ENCODE results near the gene ULK1. TPM values are rescaled to one million over a fixed set of nuclear protein-coding genes. Genes with fewer than 3 reads are reported as not detected.
"Not testable (repeated sequence)": the region's sequence is repeated elsewhere in the genome, so short reads cannot be mapped to it uniquely, and the experiment has no call there.

The ULK1 gene
- total RNA-seq, 1 experiment from 2014 or later, result 67.8 TPM

GRCh38 chr12:131950182-131950913 is 55.9 kb downstream of the ULK1 start (continued):
- TF ChIP-seq ZNF138 (CRISPR knock-in tag; conservative IDR thresholded peaks at IDR 0.05) (no peak), ZNF219 (CRISPR knock-in tag; IDR thresholded peaks at IDR 0.05; ENCODE audit: borderline replicate concordance) (0 out of 2 replicates have a peak, but pooled peaks have one; percentile 34), USF1 (CRISPR knock-in tag; IDR thresholded peaks at IDR 0.05) (peak; percentile 22; the same call in 1 of the 2 replicates), PRDM15 (CRISPR knock-in tag; IDR thresholded peaks at IDR 0.05) (no peak), ZMAT4 (CRISPR knock-in tag; IDR thresholded peaks at IDR 0.05) (no peak), TP53 (CRISPR knock-in tag; IDR thresholded peaks at IDR 0.05) (peak; percentile 26; the same call in 1 of the 2 replicates), NR3C1 (CRISPR knock-in tag; conservative IDR thresholded peaks at IDR 0.05; ENCODE audit: low read depth) (no peak), SMAD4 (CRISPR knock-in tag; IDR thresholded peaks at IDR 0.05) (0 out of 2 replicates have a peak, but pooled peaks have one; percentile 43)

GRCh38 chr12:131953810-131954209 is 59.4 kb downstream of the ULK1 start:
- H3K4me1 Mint-ChIP-seq; H3K27ac Mint-ChIP-seq; DNase-seq (ENCODE audit: low spot score); ATAC-seq; POLR2A ChIA-PET; H3K9me3 Mint-ChIP-seq; H3K36me3 Mint-ChIP-seq; H3K27me3 Mint-ChIP-seq (ENCODE audit: low read depth); CTCF ChIA-PET; H3K4me3 Mint-ChIP-seq: not testable (repeated sequence)

- H3K9me3 Mint-ChIP-seq; DNase-seq (ENCODE audit: low spot score); H3K36me3 Mint-ChIP-seq; H3K4me1 Mint-ChIP-seq; H3K27ac Mint-ChIP-seq; H3K27me3 Mint-ChIP-seq (ENCODE audit: low read depth); H3K4me3 Mint-ChIP-seq; ATAC-seq: not testable (repeated sequence)
- ChIA-PET POLR2A (interaction anchor here (0.6 kb wide), 1 partner anchor 40 kb away, joined by 3 read pairs; no protein-coding TSS in a partner anchor), CTCF (interaction anchor here (0.7 kb wide), 1 partner anchor 103 kb away, joined by 3 read pairs; no protein-coding TSS in a partner anchor)
Observed at GRCh38 chr12:131954460-131954859, 60.0 kb downstream of the ULK1 start.

GRCh38 chr12:131959116-131959515 is 64.7 kb downstream of the ULK1 start:
- Mint-ChIP-seq H3K4me1 (peaks cover 7% of the 10 kb centered on the region), H3K36me3 (peaks cover 7% of the 10 kb centered on the region), H3K4me3 (no peak overlapping the region), H3K27me3 (ENCODE audit: low read depth) (no peaks in the 10 kb centered on the region), H3K9me3 (no peaks in the 10 kb centered on the region), H3K27ac (peak overlapping the region; percentile 50)
- CTCF ChIA-PET, result interaction anchor here (1.8 kb wide), 1 partner anchor 10 kb away, joined by 5 read pairs; the partner anchor contains the start of gene EP400
- TF ChIP-seq E2F5 (CRISPR knock-in tag; IDR thresholded peaks at IDR 0.05) (no peak), GRHL2 (CRISPR knock-in tag; IDR thresholded peaks at IDR 0.05; ENCODE audit: insufficient replicate concordance, severe bottlenecking) (no peak), OVOL2 (CRISPR knock-in tag; IDR thresholded peaks at IDR 0.05; ENCODE audit: borderline replicate concordance) (no peak), FOXJ3 (CRISPR knock-in tag; IDR thresholded peaks at IDR 0.05; ENCODE audit: borderline replicate concordance) (no peak)
- ATAC-seq (no peak), DNase-seq (ENCODE audit: low spot score) (no peak)
- POLR2A ChIA-PET, result no interaction called here
